Activated CD4-positive, alpha-beta memory T cell treated with anti-CD3 and anti-CD28 coated beads for 36 hours (primary cell): Measurements from ENCODE around the gene CCDC150. TPM values are rescaled to one million over a fixed set of nuclear protein-coding genes. Genes with fewer than 3 reads are reported as not detected.

Experiments used
- CTCF ChIA-PET: fragments of 350-600 bp; sonication (Branson Sonifier 250); formaldehyde crosslinking; loops from one replicate; lab custom pipeline; 2021; ENCODE audit warnings: antibody characterized with exemption, inconsistent platforms; lab: Charles Lee
- POLR2A ChIA-PET: fragments of 350-600 bp; sonication (Branson Sonifier 250); formaldehyde crosslinking; loops from one replicate; lab custom pipeline; 2021; ENCODE audit warnings: antibody characterized with exemption; lab: Charles Lee
- DNase-seq: peaks from one replicate; pipeline ENCODE4 v3.0.0-alpha.2; 2020
- H3K27ac Mint-ChIP-seq: one replicate; pipeline ENCODE4 v1.8.0; 2021; ENCODE audit warnings: mixed read lengths
- H3K27me3 Mint-ChIP-seq: one replicate; pipeline ENCODE4 v1.8.0; 2021; ENCODE audit warnings: mixed read lengths
- H3K36me3 Mint-ChIP-seq: one replicate; pipeline ENCODE4 v1.8.0; 2021; ENCODE audit warnings: mixed read lengths
- H3K4me1 Mint-ChIP-seq: one replicate; pipeline ENCODE4 v1.8.0; 2021; ENCODE audit warnings: low read depth, mixed read lengths
- H3K4me3 Mint-ChIP-seq: one replicate; pipeline ENCODE4 v1.8.0; 2021; ENCODE audit warnings: mild to moderate bottlenecking, mixed read lengths
- H3K9me3 Mint-ChIP-seq: one replicate; pipeline ENCODE4 v1.8.0; 2021; ENCODE audit warnings: mixed read lengths
- intact Hi-C: fragments of 100-400 bp; cut with micrococcal nuclease; formaldehyde crosslinking; loops from one replicate; pipeline ENCODE4 v1.15.1; 2023
- total RNA-seq, 2 experiments: library from RNA; stranded (reverse); gene quantifications; one replicate each; pipeline ENCODE4 v1.2.3, GENCODE V29; 2021

The CCDC150 gene
- total RNA-seq, 2 experiments from 2014 or later = 13.2 to 13.9 TPM

- no peak overlapping the region for H3K4me3 Mint-ChIP-seq
- POLR2A ChIA-PET = no interaction called here
- DNase-seq = no peak
- H3K36me3 Mint-ChIP-seq = no peaks in the 10 kb centered on the region
- peaks cover 9% of the 10 kb centered on the region for H3K4me1 Mint-ChIP-seq
- H3K27me3 Mint-ChIP-seq = no peaks in the 10 kb centered on the region
- H3K27ac Mint-ChIP-seq = no peak overlapping the region
- CTCF ChIA-PET = no interaction called here
- H3K9me3 Mint-ChIP-seq = no peaks in the 10 kb centered on the region
- intact Hi-C loops = no loop called here
These were observed 107.9 kb downstream of the CCDC150 start for GRCh38 chr2:196747400-196747799.

DNA sequence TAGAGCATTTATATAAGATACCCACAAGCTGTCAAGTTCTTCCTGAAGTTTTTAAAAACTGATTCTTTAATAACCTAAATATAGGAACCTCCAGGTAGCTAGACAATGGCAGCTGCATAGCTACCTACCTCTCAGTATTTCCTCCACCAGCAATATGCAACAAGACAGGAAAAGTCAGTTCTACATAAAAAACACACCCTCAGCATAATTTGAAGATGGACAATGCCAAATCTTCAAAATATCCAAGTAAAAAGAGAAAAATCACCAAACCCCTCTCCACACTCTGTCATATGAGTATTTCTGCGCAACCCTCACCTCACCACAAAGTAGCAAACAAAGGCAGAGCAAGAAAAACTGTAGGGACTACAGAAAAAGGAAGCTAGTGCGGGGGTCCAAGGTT lies 108.6 kb downstream of the CCDC150 start:
- no peak overlapping the region for H3K4me3 Mint-ChIP-seq
- H3K36me3 Mint-ChIP-seq = no peaks in the 10 kb centered on the region
- POLR2A ChIA-PET = no interaction called here
- peaks cover 5% of the 10 kb centered on the region for H3K9me3 Mint-ChIP-seq
- intact Hi-C loops = no loop called here
- CTCF ChIA-PET = interaction anchor here (1.0 kb wide), 1 partner anchor 16 kb away, joined by 5 read pairs; no protein-coding TSS in a partner anchor
- H3K27me3 Mint-ChIP-seq = no peaks in the 10 kb centered on the region
- no peak overlapping the region for H3K27ac Mint-ChIP-seq
- H3K4me1 Mint-ChIP-seq = peaks cover 9% of the 10 kb centered on the region
- DNase-seq = no peak

- no peaks in the 10 kb centered on the region for H3K27me3 Mint-ChIP-seq
- peaks cover 9% of the 10 kb centered on the region for H3K4me1 Mint-ChIP-seq
- H3K27ac Mint-ChIP-seq = no peak overlapping the region
- no peak for DNase-seq
- no peak overlapping the region for H3K4me3 Mint-ChIP-seq
- ChIA-PET POLR2A (interaction anchor here (1.1 kb wide), 1 partner anchor 25 kb away, joined by 3 read pairs; no protein-coding TSS in a partner anchor), CTCF (interaction anchor here (0.6 to 1.8 kb wide), 28 partner anchors 9 to 1028 kb away, joined by 3 to 20 read pairs (median 4); partner anchors contain the start of gene GTF3C3)
- intact Hi-C loops = loop anchor here (2.0 to 10.0 kb wide), 3 partner anchors 456 to 1024 kb away; no protein-coding TSS in a partner anchor
- H3K9me3 Mint-ChIP-seq = peaks cover 26% of the 10 kb centered on the region
- H3K36me3 Mint-ChIP-seq = peaks cover 4% of the 10 kb centered on the region
These were observed 110.9 kb downstream of the CCDC150 start for GRCh38 chr2:196750291-196750923.

DNA sequence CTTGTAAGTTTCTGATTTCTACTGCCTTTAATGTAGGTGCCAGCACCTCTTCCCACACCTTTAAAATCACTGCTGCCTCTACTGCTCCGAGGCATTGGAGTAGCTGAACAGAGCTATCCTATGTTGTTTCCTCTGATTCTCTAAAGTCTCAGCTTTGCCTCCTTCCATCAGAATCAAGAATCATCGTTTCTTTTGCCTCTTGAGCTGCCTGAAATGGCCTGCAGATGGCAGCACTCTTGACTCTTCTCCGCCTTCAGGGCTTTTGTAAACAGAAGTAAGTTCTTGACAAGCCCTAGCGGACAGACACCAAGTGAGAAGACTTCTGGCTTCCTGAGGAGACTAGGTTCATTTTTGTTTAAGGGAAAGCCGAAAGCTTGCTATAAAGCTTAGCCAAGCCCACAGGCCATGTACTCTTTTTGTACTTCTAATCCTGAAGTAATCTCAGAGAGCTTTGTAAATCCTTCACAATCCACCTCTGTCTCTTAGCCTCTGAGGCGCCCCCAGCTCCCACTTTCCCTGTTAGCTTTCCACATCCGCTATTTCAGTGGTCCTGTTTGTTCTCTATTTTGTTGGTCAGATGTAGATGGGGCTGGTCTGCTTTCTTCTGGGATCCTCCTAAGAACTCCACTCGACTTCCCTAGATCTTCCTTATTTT lies 111.6 kb downstream of the CCDC150 start:
- POLR2A ChIA-PET = interaction anchor here (0.5 to 1.1 kb wide), 2 partner anchors 25 to 76 kb away, joined by 3 read pairs; no protein-coding TSS in a partner anchor
- intact Hi-C loops = loop anchor here (2.0 to 10.0 kb wide), 3 partner anchors 456 to 1024 kb away; no protein-coding TSS in a partner anchor
- Mint-ChIP-seq H3K4me3 (no peak overlapping the region), H3K4me1 (peaks cover 9% of the 10 kb centered on the region), H3K36me3 (peaks cover 4% of the 10 kb centered on the region), H3K27ac (no peak overlapping the region), H3K27me3 (no peaks in the 10 kb centered on the region), H3K9me3 (peaks cover 33% of the 10 kb centered on the region)
- DNase-seq = peak; percentile 78
- CTCF ChIA-PET = interaction anchor here (0.6 to 1.8 kb wide), 31 partner anchors 8 to 1029 kb away, joined by 3 to 20 read pairs (median 3); partner anchors contain the start of genes GTF3C3 and MARS2

- no peak for DNase-seq
- peaks cover 44% of the 10 kb centered on the region for H3K9me3 Mint-ChIP-seq
- ChIA-PET POLR2A (no interaction called here), CTCF (interaction anchor here (1.2 kb wide), 1 partner anchor 8 kb away, joined by 6 read pairs; no protein-coding TSS in a partner anchor)
- H3K27ac Mint-ChIP-seq = no peak overlapping the region
- H3K27me3 Mint-ChIP-seq = no peaks in the 10 kb centered on the region
- peaks cover 37% of the 10 kb centered on the region for H3K36me3 Mint-ChIP-seq
- no peaks in the 10 kb centered on the region for H3K4me1 Mint-ChIP-seq
- intact Hi-C loops = loop anchor here (10.0 kb wide), 2 partner anchors 464 to 1016 kb away; no protein-coding TSS in a partner anchor
- no peak overlapping the region for H3K4me3 Mint-ChIP-seq
These were observed 119.2 kb downstream of the CCDC150 start for GRCh38 chr2:196758474-196759377.

DNA sequence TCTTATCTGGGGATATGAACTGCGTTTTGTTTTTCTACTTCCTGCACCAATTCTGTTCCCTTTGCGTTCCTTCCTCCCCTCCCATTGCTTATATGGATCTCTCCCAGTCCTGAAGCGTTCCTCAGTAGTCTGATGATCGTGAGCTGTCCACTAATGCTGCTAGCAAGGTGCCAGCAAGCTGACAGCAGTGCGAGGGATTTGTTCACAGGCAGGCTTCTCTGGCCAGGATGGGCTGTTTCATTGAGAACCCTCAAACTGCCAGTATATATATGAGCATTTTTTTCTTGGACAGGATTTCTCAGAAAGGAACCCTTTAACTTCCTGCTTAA lies 119.8 kb downstream of the CCDC150 start:
- intact Hi-C loops = loop anchor here (10.0 kb wide), 2 partner anchors 465 to 1015 kb away; no protein-coding TSS in a partner anchor
- Mint-ChIP-seq H3K36me3 (peaks cover 36% of the 10 kb centered on the region), H3K4me3 (no peak overlapping the region), H3K27me3 (no peaks in the 10 kb centered on the region), H3K27ac (no peak overlapping the region), H3K9me3 (peaks cover 39% of the 10 kb centered on the region), H3K4me1 (no peaks in the 10 kb centered on the region)
- CTCF ChIA-PET = interaction anchor here (1.2 kb wide), 1 partner anchor 8 kb away, joined by 6 read pairs; no protein-coding TSS in a partner anchor
- no peak for DNase-seq
- POLR2A ChIA-PET = no interaction called here

DNA sequence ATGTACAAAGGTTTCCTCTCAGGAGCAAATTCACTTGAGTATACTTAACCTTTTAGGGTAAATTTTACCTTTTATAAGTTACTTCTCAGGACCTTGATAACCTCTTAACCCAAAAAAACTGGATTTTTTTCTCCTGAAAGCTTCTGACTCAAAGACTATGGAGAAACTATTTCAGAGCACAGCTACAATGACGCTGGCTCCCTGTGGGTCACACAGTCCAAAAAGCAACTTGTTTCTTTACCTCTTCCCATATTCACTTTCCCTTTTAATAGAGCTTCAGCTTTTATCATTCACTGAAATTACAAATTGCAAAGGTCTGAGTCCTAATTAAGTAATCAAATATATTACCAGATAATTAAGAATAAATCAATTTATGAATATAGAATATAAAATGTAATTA lies 127.6 kb downstream of the CCDC150 start:
- peaks cover 51% of the 10 kb centered on the region for H3K36me3 Mint-ChIP-seq
- no peaks in the 10 kb centered on the region for H3K4me1 Mint-ChIP-seq
- intact Hi-C loops = no loop called here
- H3K27ac Mint-ChIP-seq = no peak overlapping the region
- DNase-seq = no peak
- POLR2A ChIA-PET = no interaction called here
- no peaks in the 10 kb centered on the region for H3K27me3 Mint-ChIP-seq
- no peaks in the 10 kb centered on the region for H3K9me3 Mint-ChIP-seq
- CTCF ChIA-PET = no interaction called here
- no peak overlapping the region for H3K4me3 Mint-ChIP-seq

Other genes starting within 250 kb of the CCDC150 start
- gene HECW2, start 46.2 kb upstream of the CCDC150 start, total RNA-seq = 1 to 10 TPM; 1.4 to 2.3 TPM
- gene GTF3C3, start 160.0 kb downstream of the CCDC150 start, total RNA-seq = 10 to 100 TPM; 77.1 to 86.0 TPM
- gene C2orf66, start 169.6 kb downstream of the CCDC150 start, total RNA-seq = not detected